ENCODE data around the gene MPO. TPM values are rescaled to one million over a fixed set of nuclear protein-coding genes. Genes with fewer than 3 reads are reported as not detected.

MPO gene
- total and polyA plus RNA-seq, 9 donors = 0.02 to 0.67 (median 0.11) TPM; not detected in 4

DNA sequence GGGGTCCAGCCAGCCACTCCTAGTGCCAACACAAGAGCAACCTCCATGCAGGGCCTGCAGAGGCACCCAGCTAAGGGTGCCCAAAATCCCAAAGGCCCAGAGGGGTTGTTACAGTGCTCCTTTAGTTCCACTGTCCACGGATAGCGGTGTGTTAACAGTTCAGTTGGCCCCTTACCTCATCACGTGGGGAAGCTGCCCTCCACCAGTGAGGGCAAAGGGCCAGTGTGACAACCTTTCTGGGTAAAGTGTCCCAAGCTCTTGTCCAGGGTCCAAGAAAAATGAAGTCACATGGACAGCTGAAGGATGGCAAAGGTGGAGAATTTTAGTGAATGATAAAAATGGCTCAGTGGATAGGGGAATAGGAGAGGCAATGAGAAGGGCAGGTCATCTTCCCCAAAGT, 53.0 kb downstream of the MPO start:
- Histone ChIP-seq H3K4me3 (no peak overlapping the region), H3K27me3 (no peaks in the 10 kb centered on the region), H3K27ac (no peak overlapping the region), H3K4me1 (ENCODE audit: insufficient read depth) (no peaks in the 10 kb centered on the region), H3K36me3 (no peaks in the 10 kb centered on the region), H3K9me3 (no peaks in the 10 kb centered on the region)
- no peak for DNase-seq
- 76 to 84% (median 77%) methylated on average over 3 of the region's 3 CpGs for WGBS, 3 donors
- intact Hi-C loops (cut with DNase I) = no loop called here
- TF ChIP-seq CTCF (IDR thresholded peaks at IDR 0.05) = no peak
- no peak for TF ChIP-seq POLR2A (IDR thresholded peaks at IDR 0.05)
- TF ChIP-seq EP300 (IDR thresholded peaks at IDR 0.05) = no peak

DNA sequence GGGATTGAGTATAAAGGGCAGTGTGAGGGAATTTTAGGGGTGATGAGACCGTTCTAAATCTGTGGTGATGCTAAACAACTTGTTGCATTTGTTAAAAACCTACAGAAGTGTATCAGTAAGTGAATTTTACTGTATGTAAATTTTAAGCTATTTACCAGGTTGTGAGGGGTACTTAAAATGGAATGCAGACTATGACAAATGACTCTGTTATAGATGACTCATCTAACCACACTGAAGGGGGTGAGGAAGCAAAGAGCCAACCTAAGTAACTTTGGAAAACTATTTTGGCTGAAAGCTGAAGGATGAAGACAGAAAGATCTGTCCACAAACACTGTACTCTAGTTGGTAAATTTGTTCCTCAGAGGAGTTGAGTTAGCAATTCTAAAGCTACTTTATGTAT, 56.4 kb downstream of the MPO start:
- Histone ChIP-seq H3K27ac (no peak overlapping the region), H3K4me1 (ENCODE audit: insufficient read depth) (no peaks in the 10 kb centered on the region), H3K4me3 (no peak overlapping the region), H3K9me3 (no peaks in the 10 kb centered on the region), H3K27me3 (no peaks in the 10 kb centered on the region), H3K36me3 (no peaks in the 10 kb centered on the region)
- TF ChIP-seq POLR2A (IDR thresholded peaks at IDR 0.05) (no peak), CTCF (IDR thresholded peaks at IDR 0.05) (no peak), EP300 (IDR thresholded peaks at IDR 0.05) (no peak)
- intact Hi-C loops (cut with DNase I) = no loop called here
- no peak for DNase-seq
- 27 to 46% (median 36%) methylated on average over 1 of the region's 1 CpG for WGBS, 3 donors

Other genes with a start within 250 kb of the MPO start
- gene DYNLL2, start 197.5 kb downstream of the MPO start, total RNA-seq = 10 to 100 TPM; 11.0 to 42.5 (median 34.1) TPM
- 10 to 100 TPM; 18.4 to 51.1 TPM for gene DYNLL2, start 197.5 kb downstream of the MPO start, polyA plus RNA-seq
- gene OR4D1, start 132.6 kb downstream of the MPO start, total RNA-seq = not detected
- under 1 TPM in 1 of 2 donors, not detected in 1; 0.03 TPM for gene OR4D1, start 132.6 kb downstream of the MPO start, polyA plus RNA-seq
- gene OR4D2, start 114.0 kb downstream of the MPO start, total RNA-seq = not detected
- gene OR4D2, start 114.0 kb downstream of the MPO start, polyA plus RNA-seq = not detected
- gene EPX, start 88.2 kb downstream of the MPO start, total RNA-seq = not detected
- not detected for gene EPX, start 88.2 kb downstream of the MPO start, polyA plus RNA-seq
- gene MKS1, start 61.7 kb downstream of the MPO start, total RNA-seq = 10 to 100 TPM; 10.0 to 26.0 (median 19.9) TPM
- 10 to 100 TPM; 12.6 to 15.5 TPM for gene MKS1, start 61.7 kb downstream of the MPO start, polyA plus RNA-seq
- gene LPO, start 42.4 kb downstream of the MPO start, total RNA-seq = 1 to 10 TPM in 1 of 7 donors, under 1 TPM in 1, not detected in 5; 0.32 to 1.6 TPM
- not detected for gene LPO, start 42.4 kb downstream of the MPO start, polyA plus RNA-seq
- 10 to 100 TPM; 22.8 to 49.1 (median 37.5) TPM for gene TSPOAP1, start 47.9 kb upstream of the MPO start, total RNA-seq
- 10 to 100 TPM in 1 of 2 donors, 1 to 10 TPM in 1; 8.3 to 46.2 TPM for gene TSPOAP1, start 47.9 kb upstream of the MPO start, polyA plus RNA-seq
- 10 to 100 TPM; 43.7 to 73.6 (median 50.0) TPM for gene SUPT4H1, start 71.3 kb upstream of the MPO start, total RNA-seq
- 100 to 1,000 TPM in 1 of 2 donors, 10 to 100 TPM in 1; 86.2 to 182 TPM for gene SUPT4H1, start 71.3 kb upstream of the MPO start, polyA plus RNA-seq
- gene RNF43, start 136.6 kb upstream of the MPO start, total RNA-seq = 1 to 10 TPM in 6 of 7 donors, under 1 TPM in 1; 0.38 to 5.6 (median 2.0) TPM
- under 1 TPM; 0.21 to 0.33 TPM for gene RNF43, start 136.6 kb upstream of the MPO start, polyA plus RNA-seq
- not detected for gene HSF5, start 207.5 kb upstream of the MPO start, total RNA-seq
- under 1 TPM; 0.05 TPM for gene HSF5, start 207.5 kb upstream of the MPO start, polyA plus RNA-seq
- gene MTMR4, start 233.7 kb upstream of the MPO start, total RNA-seq = 10 to 100 TPM; 23.8 to 60.1 (median 27.7) TPM
- 10 to 100 TPM; 14.5 to 28.7 TPM for gene MTMR4, start 233.7 kb upstream of the MPO start, polyA plus RNA-seq

Data from ovary (tissue), 9 donors.